ENCODE measurements around the gene FAM241A.
A peak's percentile ranks its signal among the peaks of the same experiment; 100 is the strongest.

FAM241A gene

GRCh38 chr4:112146502-112146813 is 1.2 kb downstream of the FAM241A start:
- no peak overlapping the region for H3K27ac Mint-ChIP-seq
- TF ChIP-seq, protein P1, sequence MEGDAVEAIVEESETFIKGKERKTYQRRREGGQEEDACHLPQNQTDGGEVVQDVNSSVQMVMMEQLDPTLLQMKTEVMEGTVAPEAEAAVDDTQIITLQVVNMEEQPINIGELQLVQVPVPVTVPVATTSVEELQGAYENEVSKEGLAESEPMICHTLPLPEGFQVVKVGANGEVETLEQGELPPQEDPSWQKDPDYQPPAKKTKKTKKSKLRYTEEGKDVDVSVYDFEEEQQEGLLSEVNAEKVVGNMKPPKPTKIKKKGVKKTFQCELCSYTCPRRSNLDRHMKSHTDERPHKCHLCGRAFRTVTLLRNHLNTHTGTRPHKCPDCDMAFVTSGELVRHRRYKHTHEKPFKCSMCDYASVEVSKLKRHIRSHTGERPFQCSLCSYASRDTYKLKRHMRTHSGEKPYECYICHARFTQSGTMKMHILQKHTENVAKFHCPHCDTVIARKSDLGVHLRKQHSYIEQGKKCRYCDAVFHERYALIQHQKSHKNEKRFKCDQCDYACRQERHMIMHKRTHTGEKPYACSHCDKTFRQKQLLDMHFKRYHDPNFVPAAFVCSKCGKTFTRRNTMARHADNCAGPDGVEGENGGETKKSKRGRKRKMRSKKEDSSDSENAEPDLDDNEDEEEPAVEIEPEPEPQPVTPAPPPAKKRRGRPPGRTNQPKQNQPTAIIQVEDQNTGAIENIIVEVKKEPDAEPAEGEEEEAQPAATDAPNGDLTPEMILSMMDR (IDR thresholded peaks at IDR 0.05): no peak
- no peak for DNase-seq
- H3K27me3 Mint-ChIP-seq (ENCODE audit: low read depth, poor library complexity): peaks cover 41% of the 10 kb centered on the region
- peaks cover 14% of the 10 kb centered on the region for H3K4me1 Mint-ChIP-seq
- H3K4me3 Mint-ChIP-seq: peak overlapping the region; percentile 86
- no peaks in the 10 kb centered on the region for H3K9me3 Mint-ChIP-seq
- H3K36me3 Mint-ChIP-seq (ENCODE audit: low read depth): no peaks in the 10 kb centered on the region

DNA sequence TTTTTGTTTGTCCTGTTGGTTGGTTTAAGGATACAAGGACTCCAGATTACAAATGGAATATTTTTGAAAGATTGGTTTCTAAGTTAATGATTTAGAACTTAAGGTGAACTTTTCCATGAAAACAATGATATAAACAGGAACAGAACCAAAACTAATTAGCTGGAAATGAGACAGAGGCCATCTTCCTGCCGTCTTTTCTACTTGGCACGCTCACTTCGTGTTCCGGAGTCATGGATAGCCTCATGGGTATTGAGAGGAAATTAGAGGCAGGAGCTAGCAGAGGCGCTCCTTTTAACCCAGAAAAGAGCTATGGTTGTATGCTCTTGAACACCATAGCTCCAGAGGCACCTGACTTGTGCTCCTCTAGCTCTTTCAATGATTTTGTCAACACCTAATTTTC is 2.4 kb downstream of the FAM241A start:
- peaks cover 14% of the 10 kb centered on the region for H3K4me1 Mint-ChIP-seq
- TF ChIP-seq, protein P1 (IDR thresholded peaks at IDR 0.05): no peak
- no peaks in the 10 kb centered on the region for H3K9me3 Mint-ChIP-seq
- H3K4me3 Mint-ChIP-seq: no peak overlapping the region
- no peaks in the 10 kb centered on the region for H3K36me3 Mint-ChIP-seq (ENCODE audit: low read depth)
- peaks cover 42% of the 10 kb centered on the region for H3K27me3 Mint-ChIP-seq (ENCODE audit: low read depth, poor library complexity)
- DNase-seq: no peak
- H3K27ac Mint-ChIP-seq: no peak overlapping the region

DNA sequence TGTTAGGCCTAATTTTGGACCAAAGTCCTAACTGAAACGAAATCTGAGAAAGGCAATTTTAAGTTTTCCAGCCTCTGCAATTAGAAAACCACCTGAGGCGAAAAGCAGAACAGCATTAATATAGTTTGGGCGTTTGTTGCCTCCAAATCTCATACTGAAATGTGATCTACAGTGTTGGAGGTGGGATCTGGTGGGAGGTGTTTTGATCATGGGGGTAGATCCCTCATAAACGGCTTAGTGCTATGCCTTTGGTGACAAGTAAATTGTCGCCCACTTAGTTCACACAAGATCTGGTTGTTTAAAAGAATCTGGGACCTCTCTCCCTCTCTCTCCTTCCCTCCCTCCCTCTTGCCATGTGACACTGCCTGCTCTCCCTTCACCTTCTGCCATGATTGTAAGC is 5.7 kb downstream of the FAM241A start:
- no peak overlapping the region for H3K4me3 Mint-ChIP-seq
- no peaks in the 10 kb centered on the region for H3K9me3 Mint-ChIP-seq
- H3K27me3 Mint-ChIP-seq (ENCODE audit: low read depth, poor library complexity): peaks cover 36% of the 10 kb centered on the region
- TF ChIP-seq, protein P1 (IDR thresholded peaks at IDR 0.05): no peak
- peaks cover 8% of the 10 kb centered on the region for H3K4me1 Mint-ChIP-seq
- no peak overlapping the region for H3K27ac Mint-ChIP-seq
- no peak for DNase-seq
- H3K36me3 Mint-ChIP-seq (ENCODE audit: low read depth): no peaks in the 10 kb centered on the region

GRCh38 chr4:112152521-112152920 is 7.3 kb downstream of the FAM241A start:
- H3K4me1 Mint-ChIP-seq: no peaks in the 10 kb centered on the region
- no peak for DNase-seq
- no peak overlapping the region for H3K27ac Mint-ChIP-seq
- TF ChIP-seq, protein P1 (IDR thresholded peaks at IDR 0.05): no peak
- no peaks in the 10 kb centered on the region for H3K9me3 Mint-ChIP-seq
- no peak overlapping the region for H3K4me3 Mint-ChIP-seq
- H3K36me3 Mint-ChIP-seq (ENCODE audit: low read depth): no peaks in the 10 kb centered on the region
- H3K27me3 Mint-ChIP-seq (ENCODE audit: low read depth, poor library complexity): peaks cover 20% of the 10 kb centered on the region

GRCh38 chr4:112153211-112153791 is 8.0 kb downstream of the FAM241A start:
- H3K27ac Mint-ChIP-seq: no peak overlapping the region
- TF ChIP-seq, protein P1 (IDR thresholded peaks at IDR 0.05): no peak
- no peaks in the 10 kb centered on the region for H3K9me3 Mint-ChIP-seq
- DNase-seq: no peak
- peaks cover 12% of the 10 kb centered on the region for H3K27me3 Mint-ChIP-seq (ENCODE audit: low read depth, poor library complexity)
- H3K4me1 Mint-ChIP-seq: no peaks in the 10 kb centered on the region
- H3K36me3 Mint-ChIP-seq (ENCODE audit: low read depth): no peaks in the 10 kb centered on the region
- H3K4me3 Mint-ChIP-seq: no peak overlapping the region

DNA sequence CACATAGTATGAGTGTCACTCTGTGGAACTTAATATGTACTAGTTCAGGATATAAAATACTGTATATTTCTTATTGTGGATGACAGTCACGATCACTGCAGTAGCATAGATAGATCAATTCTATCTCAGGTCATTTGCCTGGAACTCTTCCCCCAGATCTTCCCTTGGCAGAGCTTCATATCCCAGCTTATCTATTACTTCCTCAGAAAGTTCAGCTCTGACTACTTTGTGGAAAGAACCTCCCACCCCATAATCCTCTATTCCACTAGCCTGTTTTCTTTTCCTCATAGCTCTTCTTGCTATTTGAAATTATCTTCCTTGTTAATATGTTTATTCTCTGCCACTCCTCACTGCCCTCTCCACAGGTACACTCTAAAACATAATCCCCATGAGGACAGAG is 10.9 kb downstream of the FAM241A start:
- Mint-ChIP-seq H3K9me3 (peaks cover 13% of the 10 kb centered on the region), H3K36me3 (ENCODE audit: low read depth) (no peaks in the 10 kb centered on the region), H3K27me3 (ENCODE audit: low read depth, poor library complexity) (peaks cover 4% of the 10 kb centered on the region), H3K27ac (no peak overlapping the region), H3K4me3 (no peak overlapping the region), H3K4me1 (no peaks in the 10 kb centered on the region)
- TF ChIP-seq, protein P1 (IDR thresholded peaks at IDR 0.05): no peak
- DNase-seq: no peak
